BJ (cell line): Measurements from ENCODE around the gene SCGB1A1. TPM values are rescaled to one million over a fixed set of nuclear protein-coding genes. Genes with fewer than 3 reads are reported as not detected.

Experiments used
- CTCF ChIA-PET: fragments of 350-600 bp; formaldehyde crosslinking; extraction: SDS; loops from one replicate; lab custom pipeline; 2021; ENCODE audit warnings: antibody characterized with exemption, inconsistent platforms; lab: Yijun Ruan, JAX
- POLR2A ChIA-PET: fragments of 300-600 bp; sonication (Branson Sonifier 250); formaldehyde crosslinking; extraction: SDS; loops from one replicate; lab custom pipeline; 2021; ENCODE audit warnings: antibody characterized with exemption; lab: Charles Lee
- DNase-seq: peaks from one replicate; pipeline ENCODE4 v3.0.0-alpha.2; 2011; ENCODE audit warnings: low read depth
- H3K27me3 ChIP-seq: 2 replicates; pipeline ENCODE4 v1.6.0; 2011; ENCODE audit warnings: low read length; ENCODE audit not compliant: control insufficient read depth, insufficient read depth
- H3K36me3 ChIP-seq: 2 replicates; pipeline ENCODE4 v1.5.1; 2011; ENCODE audit warnings: low read length; ENCODE audit not compliant: control insufficient read depth, insufficient read depth
- H3K4me3 ChIP-seq: 2 replicates; pipeline ENCODE4 v1.5.1; 2011; ENCODE audit warnings: low read depth, mild to moderate bottlenecking, control low read depth, low read length
- CTCF ChIP-seq: IDR thresholded peaks from 2 replicates; pipeline ENCODE4 v1.5.1; 2011; ENCODE audit warnings: low read depth, mild to moderate bottlenecking, control low read depth, inconsistent platforms, low read length, moderate library complexity; ENCODE audit not compliant: insufficient read depth
- polyA plus RNA-seq: library from polyadenylated mRNA; depleted of rRNA; stranded (reverse); fragments of >200 nt; gene quantifications from 2 replicates; pipeline ENCODE4 v1.2.3, GENCODE V29; 2011

The SCGB1A1 gene
- polyA plus RNA-seq, 1 experiment = not detected

- CTCF ChIA-PET = interaction anchor here (1.1 to 10.7 kb wide), 6 partner anchors 36 to 133 kb away, joined by 3 to 220 read pairs (median 7); partner anchors contain the start of gene AHNAK
- no peak overlapping the region for H3K4me3 ChIP-seq
- POLR2A ChIA-PET = interaction anchor here (0.7 kb wide), 1 partner anchor 300 kb away, joined by 4 read pairs; the partner anchor contains the start of gene HNRNPUL2
Measured at GRCh38 chr11:62427630-62428233, 8.9 kb downstream of the SCGB1A1 start.

DNA sequence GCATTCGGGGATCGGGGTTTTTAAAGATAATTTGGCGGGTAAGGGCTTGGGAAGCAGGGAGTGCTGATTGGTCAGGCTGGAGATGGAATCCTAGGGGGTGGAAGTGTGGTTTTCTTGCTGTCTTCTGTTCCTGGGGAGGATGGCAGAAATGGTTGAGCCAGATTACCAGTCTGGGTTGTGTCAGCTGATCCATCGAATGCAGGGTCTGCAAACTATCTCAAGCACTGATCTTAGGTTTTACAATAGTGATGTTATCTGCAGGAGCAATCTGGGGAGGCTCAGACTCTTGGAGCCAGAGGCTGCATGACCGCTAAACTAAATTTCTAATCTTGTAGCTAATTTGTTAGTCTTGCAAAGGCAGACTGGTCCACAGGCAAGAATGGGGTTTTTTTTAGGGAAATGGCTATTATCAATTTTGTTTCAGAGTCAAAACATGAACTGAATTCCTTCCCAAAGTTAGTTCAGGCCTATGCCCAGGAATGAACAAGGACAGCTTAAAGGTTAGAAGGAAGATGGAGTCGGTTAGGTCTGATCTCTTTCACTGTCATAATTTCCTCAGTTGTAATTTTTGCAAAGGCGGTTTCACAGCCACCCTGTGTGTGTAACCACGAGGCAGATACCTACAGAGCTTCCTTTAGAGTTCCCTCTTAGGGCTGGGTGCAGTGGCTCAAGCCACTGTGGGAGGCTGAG is 10.2 kb downstream of the SCGB1A1 start:
- Histone ChIP-seq H3K36me3 (no peaks in the 10 kb centered on the region), H3K4me3 (no peak overlapping the region), H3K27me3 (no peaks in the 10 kb centered on the region)
- DNase-seq = no peak
- ChIA-PET CTCF (interaction anchor here (1.6 to 10.7 kb wide), 4 partner anchors 34 to 131 kb away, joined by 4 to 220 read pairs (median 10); no protein-coding TSS in a partner anchor), POLR2A (no interaction called here)
- no peak for TF ChIP-seq CTCF

More at GRCh38 chr11:62427630-62428233, 8.9 kb downstream of the SCGB1A1 start:
- no peak for TF ChIP-seq CTCF
- no peaks in the 10 kb centered on the region for H3K36me3 ChIP-seq
- no peaks in the 10 kb centered on the region for H3K27me3 ChIP-seq
- DNase-seq = no peak

DNA sequence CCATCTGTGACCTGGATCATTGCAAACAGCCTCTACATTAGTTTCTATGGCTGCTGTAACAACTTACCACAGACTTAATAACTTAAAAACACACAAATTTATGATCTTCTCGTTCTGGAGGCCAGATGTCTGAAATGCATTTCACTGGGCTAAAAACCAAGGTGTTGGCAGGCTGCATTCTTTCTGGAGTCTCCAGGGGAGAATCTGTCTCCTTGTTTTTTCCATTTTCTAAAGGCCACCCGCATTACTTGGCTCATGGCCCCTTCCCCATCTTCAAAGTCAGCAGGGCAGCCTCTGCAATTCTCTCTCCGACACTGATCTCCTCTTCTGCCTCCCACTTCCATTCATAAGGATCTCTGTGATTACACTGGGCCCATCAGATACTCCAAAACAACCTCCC is 11.6 kb downstream of the SCGB1A1 start:
- peak; percentile 75 for DNase-seq
- no peak for TF ChIP-seq CTCF
- ChIA-PET CTCF (interaction anchor here (10.7 kb wide), 1 partner anchor 110 kb away, joined by 220 read pairs; no protein-coding TSS in a partner anchor), POLR2A (no interaction called here)
- no peaks in the 10 kb centered on the region for H3K36me3 ChIP-seq
- no peak overlapping the region for H3K4me3 ChIP-seq
- no peaks in the 10 kb centered on the region for H3K27me3 ChIP-seq

DNA sequence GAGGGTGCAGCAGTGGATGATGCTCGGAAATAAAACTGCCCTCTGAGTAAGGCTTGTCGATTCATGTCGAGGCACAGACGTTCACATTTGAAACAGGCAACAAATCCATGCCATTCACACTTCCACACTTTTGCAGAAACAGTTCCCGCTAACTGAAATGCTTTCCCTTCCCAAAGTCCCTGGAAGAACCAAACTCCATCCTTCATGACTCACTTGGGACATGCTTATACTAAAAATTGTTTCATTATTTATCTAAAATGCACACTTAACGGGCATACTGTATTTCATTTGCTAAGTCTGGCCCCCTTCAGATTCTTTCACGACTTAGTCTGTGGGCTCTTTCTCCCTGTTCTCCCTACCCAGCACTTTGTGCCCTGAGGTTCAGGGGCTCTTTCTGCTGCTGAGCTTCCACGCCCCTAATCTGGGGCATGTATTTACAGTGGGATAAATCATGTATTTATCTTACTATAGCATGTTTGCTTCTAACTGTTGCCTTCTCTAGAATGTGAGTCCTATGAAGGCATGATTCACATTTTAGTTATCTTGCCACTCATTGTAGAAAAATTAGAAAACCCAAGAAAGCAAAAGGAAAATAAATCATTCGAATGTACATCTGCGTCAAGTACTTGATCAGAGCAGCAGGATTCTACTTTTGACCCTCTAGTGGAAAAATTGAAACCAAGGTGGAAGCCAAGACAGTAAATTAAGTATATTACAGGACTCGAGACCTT is 12.5 kb downstream of the SCGB1A1 start:
- Histone ChIP-seq H3K36me3 (no peaks in the 10 kb centered on the region), H3K4me3 (no peak overlapping the region), H3K27me3 (no peaks in the 10 kb centered on the region)
- ChIA-PET POLR2A (no interaction called here), CTCF (no interaction called here)
- peak; percentile 86 for DNase-seq
- TF ChIP-seq CTCF = no peak

GRCh38 chr11:62432695-62433094 is 13.9 kb downstream of the SCGB1A1 start:
- H3K27me3 ChIP-seq = no peaks in the 10 kb centered on the region
- CTCF ChIA-PET = interaction anchor here (1.0 kb wide), 1 partner anchor 121 kb away, joined by 3 read pairs; no protein-coding TSS in a partner anchor
- no peaks in the 10 kb centered on the region for H3K36me3 ChIP-seq
- POLR2A ChIA-PET = no interaction called here
- no peak overlapping the region for H3K4me3 ChIP-seq
- no peak for TF ChIP-seq CTCF
- no peak for DNase-seq
